SKM-1 treated with dmso at 0.1 percent for 144 hours (cell line): ENCODE results near the gene WWP2.
A peak's percentile ranks its signal among the peaks of the same experiment; 100 is the strongest.
"Not testable (repeated sequence)": the region's sequence is repeated elsewhere in the genome, so short reads cannot be mapped to it uniquely, and the experiment has no call there.

Source experiments
- DNase-seq: peaks from one replicate; lab custom pipeline; 2025; ENCODE audit not compliant: unreplicated experiment; lab: John Stamatoyannopoulos, UW

The WWP2 gene

DNA sequence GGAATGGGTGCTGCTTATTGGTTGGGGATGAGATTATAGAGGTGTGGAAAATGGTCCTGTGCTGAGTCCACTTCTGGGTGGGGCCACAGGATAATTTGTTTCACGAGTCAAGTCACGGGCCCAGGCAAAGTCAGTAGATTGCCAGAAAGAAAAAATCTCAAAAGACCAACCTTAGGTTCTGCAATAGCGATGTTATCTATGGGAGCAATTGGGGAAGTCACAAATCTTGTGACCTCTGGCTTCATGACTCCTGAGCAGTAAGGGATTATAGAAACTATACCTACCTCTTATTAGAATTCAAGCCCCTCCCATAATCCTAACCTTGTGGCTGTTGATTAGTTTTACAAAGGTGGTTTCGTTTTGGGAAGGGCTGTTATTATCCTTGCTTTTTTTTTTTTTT is 31.4 kb downstream of the WWP2 start:
- no peak for DNase-seq

DNA sequence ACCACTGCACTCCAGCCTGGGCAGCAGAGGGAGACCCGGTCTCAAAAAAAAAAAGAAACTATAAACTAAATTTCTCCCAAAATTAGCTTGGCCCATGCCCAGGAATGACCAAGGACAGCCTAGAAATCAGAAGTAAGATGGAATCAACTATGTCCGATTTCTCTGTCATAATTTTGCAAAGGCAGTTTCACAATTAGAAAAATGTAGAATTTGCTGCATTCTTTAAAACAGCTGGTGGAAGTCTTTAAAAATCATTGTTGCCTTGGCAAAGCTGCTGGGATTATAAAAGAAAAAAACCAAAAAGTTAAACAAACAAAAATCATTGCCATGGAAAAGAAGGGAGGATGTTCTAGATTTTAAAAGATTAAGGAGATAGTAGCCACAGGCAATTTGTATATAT is 32.4 kb downstream of the WWP2 start:
- DNase-seq: no peak

DNA sequence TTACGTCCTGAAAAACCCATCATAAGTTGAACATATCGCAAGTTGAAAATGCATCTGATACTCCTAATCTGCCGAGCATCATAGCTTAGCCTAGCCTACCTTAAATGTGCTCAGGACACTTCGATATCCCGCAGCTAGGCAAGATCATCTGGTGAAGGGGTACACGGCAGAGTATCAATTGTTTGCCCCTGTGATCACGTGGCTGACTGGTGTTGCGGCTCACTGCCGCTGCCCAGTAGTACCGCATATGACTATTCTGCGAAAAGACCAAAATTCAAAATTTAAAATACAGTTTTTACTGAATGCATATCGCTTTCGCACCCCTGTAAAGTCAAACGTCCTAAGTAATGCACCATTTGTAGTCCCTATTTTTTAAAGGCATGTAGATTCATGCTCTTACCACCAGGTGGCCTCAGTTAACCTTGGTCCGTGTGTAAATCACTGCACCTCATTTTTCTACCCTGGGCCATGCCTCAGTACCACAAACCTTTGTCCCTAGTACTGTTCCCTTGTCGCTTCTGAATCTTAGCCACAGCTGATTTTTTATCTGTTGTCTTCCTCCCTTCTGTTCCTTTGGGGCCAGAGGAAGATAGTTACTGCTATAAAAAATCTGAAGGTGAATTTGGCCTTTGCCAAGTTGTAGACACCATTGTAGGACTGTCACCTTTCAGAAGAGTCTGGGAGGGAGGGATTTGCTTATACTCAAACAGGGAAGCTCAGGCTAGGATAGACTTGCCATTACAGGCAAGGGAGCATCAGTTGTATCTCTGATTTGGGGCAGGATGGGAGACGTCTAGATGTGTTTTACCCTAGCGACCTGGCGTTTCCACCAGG is 34.4 kb downstream of the WWP2 start:
- peak; percentile 19 for DNase-seq

DNA sequence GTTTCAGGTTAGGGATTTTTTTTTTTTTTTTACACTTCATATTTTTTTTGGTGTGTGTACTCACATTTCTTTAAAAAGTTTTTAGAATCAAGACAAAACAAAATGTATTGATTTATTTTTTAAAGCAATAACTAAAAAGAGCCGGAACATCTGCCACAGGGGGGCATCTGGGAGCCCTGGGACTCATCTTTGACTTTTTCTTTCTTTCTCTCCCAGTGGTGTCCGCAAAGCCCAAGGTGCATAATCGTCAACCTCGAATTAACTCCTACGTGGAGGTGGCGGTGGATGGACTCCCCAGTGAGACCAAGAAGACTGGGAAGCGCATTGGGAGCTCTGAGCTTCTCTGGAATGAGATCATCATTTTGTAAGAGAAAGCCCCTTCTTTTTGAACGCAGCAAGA is 36.3 kb downstream of the WWP2 start:
- no peak for DNase-seq

DNA sequence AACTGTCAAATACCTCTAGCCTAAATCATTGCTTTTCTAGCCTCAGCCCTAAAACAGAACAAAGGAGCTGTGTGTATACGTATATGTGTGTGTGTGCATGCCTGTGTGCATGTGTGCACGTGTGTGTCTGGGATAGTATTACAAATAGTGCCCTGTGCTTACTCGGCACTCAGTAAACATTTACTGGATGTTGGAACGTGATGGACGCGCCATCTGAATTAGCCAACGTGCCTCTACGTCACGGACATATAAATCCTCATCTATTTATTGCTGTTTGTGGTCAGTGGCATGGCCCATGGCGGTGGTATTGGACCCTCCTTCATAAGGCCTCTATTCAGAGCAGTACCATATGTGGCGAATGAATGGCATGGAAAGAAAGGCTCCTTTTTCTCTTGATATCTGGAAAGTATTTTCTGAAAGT is 37.5 kb downstream of the WWP2 start:
- no peak for DNase-seq

DNA sequence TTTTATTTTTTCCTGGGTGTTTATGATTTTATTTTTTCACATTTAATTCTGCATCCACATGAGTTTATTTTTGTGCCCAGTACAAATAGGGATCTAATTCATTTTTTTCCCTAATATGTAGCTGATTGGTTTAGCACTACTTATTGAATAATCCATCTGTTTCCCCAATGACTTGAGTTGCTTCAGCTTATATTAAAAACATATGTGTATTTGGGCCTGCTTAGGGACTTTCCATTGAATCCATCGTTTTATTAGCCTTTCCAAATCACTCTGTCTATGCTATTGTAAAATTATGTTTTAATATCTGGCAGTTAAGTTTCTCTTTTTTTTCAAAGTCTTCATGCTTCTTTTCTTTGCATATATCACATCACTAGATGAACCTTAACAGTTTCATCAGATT is 42.2 kb downstream of the WWP2 start:
- DNase-seq: no peak

DNA sequence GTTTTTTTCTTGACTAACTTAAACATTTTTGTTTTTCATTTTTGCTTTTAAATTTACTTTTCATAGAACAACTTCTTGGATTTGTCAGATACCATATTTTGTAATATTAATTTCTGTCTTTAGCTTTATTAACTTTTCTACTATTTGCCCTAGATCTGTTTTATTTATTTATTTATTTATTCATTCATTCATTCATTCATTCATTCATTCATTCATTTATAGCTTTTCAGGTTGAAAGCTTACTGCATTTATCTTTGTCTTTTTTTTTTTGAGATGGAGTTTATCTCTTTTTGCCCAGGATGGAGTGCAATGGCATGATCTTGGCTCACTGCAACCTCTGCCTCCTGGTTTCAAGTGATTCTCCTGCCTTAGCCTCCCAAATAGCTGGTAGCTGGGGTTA is 44.6 kb downstream of the WWP2 start:
- DNase-seq: not testable (repeated sequence)

DNA sequence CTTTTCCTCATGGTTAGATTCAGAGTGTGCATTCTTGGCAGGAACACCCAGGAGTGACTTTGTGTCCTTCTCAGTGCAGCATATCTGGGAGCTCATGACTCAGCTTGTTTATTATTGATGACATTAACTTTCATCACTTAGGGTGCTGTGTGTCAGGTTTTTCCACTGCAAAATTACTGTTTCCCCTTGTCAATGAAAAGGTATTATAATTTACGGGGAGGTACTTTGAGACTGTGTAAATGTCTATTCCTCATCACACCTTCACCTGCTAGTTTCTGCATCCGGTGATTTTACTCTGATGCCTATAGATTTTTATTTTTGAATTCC is 50.5 kb downstream of the WWP2 start:
- no peak for DNase-seq

DNA sequence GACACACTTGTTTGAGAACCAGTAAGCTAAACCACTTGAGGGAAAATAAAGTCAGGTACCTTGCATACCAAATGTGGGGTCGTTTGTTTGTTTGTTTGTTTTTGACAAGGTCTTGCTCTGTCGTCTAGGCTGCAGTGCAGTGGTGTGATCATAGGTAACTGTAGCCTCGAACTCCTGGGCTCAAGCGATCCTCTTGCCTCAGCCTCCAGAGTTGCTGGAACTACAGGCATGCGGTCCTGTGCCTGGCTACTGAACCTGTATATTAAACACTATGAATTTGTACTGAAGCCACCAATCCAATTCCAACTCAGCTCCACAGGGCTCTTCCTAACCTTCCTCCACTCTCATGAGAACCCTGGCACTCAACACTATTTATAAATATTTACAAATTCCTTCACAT is 51.9 kb downstream of the WWP2 start:
- no peak for DNase-seq

DNA sequence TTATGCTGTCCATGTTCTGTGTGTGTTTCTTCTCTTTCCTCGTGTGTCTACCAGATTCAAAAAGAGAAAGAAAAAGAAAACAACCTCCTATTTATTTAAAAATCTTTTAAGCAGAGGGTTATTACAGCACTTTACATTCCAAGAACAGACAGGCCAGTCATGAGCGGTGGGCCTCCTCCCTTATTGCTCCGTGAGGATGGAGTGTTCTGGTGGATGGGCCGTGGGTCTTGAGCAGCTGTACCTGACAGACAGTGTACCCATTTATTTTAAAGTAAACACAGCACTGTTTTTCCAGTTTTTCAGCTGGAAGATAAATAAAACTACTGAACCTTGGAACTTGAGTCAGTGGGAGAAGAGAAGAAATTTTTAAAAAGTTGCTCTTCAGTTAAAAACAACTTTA is 52.4 kb downstream of the WWP2 start:
- no peak for DNase-seq

DNA sequence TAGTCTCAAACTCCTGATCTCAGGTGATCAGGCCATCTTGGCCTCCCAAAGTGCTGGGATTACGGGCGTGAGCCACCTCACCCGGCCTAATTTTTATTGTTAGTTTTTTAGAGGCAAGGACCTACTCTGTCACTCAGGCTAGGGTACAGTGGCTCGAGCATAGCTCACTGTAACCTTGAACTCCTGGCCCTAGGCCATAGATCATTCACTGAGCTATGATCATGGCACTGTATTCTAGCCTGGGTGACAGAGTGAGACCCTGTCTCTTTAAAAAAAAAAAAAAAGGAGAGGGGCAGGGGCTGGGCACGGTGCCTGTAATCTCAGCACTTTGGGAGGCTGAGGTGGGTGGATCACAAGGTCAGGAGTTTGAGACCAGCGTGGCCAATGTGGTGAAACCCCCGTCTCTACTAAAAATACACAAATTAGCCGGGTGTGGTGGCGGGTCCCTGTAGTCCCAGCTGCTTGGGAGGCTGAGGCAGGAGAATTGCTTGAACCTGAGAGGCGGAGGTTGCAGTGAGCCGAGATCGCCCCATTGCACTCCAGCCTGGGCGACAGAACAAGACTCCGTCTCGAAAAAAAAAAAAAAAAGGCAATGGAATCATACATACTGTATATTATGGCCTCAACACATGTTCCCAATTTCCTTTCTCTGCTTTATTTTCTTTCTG is 53.2 kb downstream of the WWP2 start:
- DNase-seq: not testable (repeated sequence)

DNA sequence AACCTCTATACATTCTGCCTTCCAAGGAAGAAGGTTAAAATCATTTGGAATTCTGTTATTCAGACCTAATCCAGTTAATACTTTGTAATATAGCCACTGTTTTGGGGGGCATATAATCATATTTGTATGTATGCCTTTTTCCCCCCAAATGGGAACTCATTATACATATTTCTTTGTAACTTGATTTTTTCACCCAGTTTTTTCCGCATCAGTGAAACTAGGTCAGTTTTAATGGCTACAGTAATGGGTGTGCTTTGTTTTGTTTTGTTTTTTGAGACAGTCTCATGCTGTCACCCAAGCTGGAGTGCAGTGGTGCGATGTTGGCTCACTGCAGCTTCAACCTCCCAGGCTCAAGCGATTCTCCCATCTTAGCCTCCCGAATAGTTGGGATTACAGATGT is 54.9 kb downstream of the WWP2 start:
- no peak for DNase-seq

DNA sequence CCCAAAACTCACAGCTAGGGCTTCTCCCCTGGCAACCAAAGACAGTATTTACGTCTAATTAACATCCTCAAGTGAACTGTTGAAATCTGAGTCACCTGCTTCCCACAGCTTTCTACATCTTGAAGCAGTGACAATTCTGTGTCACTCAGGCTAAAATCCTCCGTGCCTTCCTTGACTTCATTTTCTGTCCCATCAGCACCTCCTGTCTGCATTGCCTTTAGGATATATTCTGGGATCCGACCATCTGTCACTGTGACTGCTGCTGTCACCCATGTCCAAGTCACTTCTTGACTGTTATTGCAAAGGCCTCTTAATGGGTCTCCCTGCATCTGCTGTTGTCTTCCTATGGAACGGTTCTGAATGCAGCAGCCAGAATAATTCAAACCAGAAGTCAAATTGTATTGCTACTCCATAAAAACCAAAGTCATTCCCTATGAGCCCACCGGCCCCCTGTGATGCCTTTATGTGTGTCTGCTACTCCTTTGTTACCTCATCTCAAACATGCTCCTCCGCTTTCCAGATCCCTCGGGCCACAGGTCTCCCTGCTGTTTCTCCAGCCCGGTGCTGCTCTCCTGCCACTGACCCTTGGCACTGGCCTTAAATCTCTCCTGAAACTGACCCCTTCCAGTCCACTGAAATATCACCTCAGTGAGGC is 56.9 kb downstream of the WWP2 start:
- no peak for DNase-seq

DNA sequence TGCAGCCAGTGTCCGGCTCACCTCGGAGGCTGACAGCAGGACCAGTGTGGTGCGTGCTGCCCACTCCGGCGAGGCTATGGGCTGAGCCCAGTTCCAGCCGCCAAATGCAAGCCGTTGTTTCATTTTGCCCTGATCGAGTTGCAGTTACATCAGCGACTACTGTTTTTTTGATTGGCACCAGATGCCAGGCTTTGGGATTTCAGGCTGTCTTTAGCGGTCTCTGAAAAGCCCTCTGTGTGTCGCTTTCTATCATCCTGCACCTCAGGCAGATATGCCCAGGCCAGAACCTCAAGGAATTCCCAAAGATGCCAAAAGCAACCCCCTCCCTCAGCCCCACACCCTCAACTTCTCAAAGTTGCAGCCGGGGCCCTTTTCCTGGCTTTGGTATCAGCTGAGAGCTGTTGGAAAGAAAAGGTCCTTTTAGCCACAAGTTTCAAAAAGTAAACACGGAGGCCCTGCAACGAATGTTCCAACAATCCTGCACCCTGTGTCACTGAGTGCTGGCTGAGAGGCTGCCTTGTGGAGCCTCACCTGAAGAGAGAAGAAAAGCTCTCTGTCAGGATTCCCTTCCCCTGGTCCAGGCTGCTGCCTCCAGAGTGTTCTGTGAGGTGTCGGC is 58.9 kb downstream of the WWP2 start:
- DNase-seq: no peak

DNA sequence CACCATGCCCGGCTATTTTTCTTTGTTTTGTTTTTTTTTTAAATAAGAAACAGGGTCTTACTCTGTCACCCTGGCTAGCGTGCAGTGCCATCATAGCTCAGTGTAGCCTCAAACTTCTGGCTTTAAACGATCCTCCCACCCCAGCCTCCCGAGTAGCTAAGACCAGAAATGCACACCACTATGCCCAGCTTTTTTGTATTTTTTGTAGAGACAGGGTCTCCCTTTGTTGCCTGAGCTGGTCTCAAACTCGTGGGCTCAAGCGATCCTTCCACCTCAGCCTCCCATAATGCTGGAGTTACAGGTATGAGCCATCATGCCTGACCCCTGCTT is 59.7 kb downstream of the WWP2 start:
- no peak for DNase-seq

DNA sequence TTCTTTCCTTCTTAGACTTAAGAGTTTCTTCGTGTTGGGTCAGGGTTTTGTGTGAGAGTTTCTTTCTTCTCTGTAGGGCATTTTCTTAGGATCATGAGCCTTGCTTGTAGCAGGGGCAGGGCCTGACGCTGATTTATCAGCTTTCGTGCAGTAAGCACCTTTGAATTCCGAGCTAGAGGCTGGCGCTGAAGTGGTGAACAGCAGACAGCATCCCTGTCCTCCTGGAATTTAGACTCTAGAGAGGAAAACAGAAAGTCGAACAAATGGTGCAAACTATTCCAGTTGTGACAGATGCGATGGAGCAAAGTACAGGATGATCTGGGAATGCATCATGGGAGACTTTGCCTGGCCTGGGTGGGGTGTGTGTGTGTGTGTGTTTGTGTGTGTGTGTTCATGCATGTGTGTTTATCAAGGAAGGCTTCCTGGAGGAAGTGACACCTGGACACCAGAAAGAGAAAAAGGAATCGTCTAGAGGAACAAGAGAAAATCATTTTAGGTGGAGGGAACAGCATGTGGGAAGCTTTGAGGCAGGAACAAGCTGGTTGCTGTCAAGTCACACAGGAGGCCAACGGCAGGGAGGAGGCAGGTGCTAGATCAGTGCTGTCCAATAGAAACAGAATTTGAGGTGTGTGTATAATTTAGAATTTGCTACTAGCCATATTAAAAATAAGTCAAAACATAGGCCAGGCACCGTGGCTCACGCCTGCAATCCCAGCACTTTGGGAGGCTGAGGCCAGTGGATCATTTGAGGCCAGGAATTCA is 60.2 kb downstream of the WWP2 start:
- DNase-seq: no peak

DNA sequence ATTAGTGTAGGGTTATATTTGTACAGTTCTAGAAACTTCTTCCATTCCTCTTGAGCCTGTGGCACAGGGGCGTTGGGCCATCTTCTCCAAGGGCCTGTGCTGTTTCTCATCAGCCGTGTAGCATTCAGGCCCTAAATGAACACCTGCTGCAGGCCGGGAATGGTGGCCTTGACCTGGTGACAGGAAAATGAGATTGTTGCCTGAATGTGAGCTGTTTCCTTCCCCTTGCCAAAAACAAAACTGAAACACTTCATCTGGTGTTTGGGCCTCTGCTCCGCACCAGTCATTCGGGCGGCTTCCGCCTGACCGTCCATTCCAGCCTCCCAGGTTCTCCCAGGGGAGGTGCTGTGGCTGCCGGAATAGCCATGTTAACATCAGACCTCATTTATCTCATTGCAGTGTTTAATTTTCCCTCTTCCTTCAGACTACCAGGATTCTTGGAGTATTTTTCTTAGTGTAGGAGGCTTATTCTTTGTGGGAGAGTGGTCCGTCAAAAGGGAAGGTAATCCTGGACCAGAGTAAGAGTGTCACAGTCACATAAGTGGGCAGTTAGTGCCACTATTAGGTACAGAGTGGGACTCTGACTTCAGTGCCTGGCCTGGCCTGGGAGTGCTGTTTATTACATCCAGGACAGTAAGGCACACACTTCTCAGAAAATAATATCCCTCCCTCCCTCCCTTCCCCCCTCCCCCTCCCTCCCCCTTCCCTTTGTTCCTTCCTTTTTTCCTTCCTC is 61.9 kb downstream of the WWP2 start:
- DNase-seq: no peak

DNA sequence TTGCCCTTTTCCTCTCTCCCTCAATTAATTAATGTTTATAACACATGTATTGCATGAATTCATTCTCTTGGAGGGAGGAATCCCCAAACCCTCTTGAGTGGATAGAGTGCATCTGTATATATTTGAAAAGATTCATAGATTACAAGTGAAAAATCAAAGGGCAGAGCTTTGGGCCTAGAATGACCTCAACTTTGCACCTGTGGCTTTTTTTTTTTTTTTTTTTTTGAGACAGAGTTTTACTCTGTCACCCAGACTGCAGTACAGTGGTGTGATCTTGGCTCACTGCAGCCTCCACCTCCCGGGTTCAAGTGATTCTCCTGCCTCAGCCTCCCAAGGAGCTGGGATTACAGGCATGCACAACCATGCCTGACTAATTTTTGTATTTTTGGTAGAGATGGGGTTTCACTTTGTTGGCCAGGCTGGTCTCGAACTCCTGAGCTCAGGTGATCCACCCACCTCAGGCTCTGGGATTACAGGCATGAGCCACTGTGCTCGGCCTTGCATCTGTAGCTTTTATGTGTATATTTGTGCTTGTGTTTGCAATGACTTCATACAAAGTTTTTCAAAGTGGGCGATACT is 62.5 kb downstream of the WWP2 start:
- not testable (repeated sequence) for DNase-seq

DNA sequence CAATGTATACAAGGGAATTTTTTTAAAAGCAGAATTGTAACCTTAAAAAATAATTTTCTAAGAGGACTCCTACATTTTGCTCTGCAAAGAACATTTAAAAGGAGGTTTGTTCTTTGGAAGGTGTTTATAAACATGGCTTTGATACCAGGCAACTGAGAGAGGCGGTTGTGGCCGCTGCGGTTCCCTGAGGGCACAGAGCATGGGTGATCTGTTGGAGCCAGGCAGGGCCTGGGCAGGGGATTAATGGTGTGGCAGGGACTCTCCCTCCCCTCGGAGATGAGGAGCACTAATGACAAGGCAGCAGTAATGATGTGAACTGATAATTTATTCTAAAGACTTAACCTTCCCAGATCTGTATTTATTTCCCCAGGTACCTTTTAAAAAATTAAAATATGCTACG is 65.4 kb downstream of the WWP2 start:
- no peak for DNase-seq

DNA sequence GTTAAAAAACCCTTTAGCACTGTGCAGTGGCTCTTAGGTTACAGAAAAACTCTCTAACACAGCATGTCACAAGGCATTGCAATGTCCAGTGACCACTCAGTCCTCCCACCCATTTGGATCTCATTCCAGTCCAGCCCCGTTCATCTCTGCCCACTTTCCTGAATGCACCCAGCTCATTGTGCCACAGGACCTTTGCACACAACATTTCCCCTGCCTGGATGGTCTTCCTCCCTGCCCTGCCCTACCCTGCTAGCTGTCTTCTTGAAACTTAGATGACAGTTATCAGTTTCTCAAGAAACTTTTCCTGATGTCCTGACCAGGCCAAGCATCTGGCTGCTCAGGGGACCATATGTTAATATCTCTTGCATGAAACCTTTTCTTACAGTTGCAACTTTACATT is 67.2 kb downstream of the WWP2 start:
- DNase-seq: no peak
